GM12878 (cell line): ENCODE data around the gene LRRC2. TPM values are rescaled to one million over a fixed set of nuclear protein-coding genes. Genes with fewer than 3 reads are reported as not detected.

ENCODE experiments used
- ATAC-seq: fragments of 200-7000 bp; cut with Tn5 transposase; 3 replicates; pipeline ENCODE4 v1.9.1; 2020; ENCODE audit warnings: mild to moderate bottlenecking, moderate library complexity
- BruUV-seq: library from RNA; stranded (reverse); fragments of 400-500 nt; replicated peaks from 2 replicates; lab custom pipeline; 2021; lab: Mats Ljungman, UMichigan
- CTCF ChIA-PET: fragments of 300-600 bp; sonication (Branson Sonifier 250); formaldehyde crosslinking; extraction: SDS; loops from one replicate; lab custom pipeline; 2021; ENCODE audit warnings: inconsistent platforms; lab: Yijun Ruan, JAX
- POLR2A ChIA-PET: fragments of 350-600 bp; formaldehyde crosslinking; extraction: SDS; loops from one replicate; lab custom pipeline; 2021; ENCODE audit warnings: inconsistent platforms; lab: Charles Lee
- RAD21 ChIA-PET: fragments of 300-600 bp; sonication (Branson Sonifier 250); formaldehyde crosslinking; loops from one replicate; lab custom pipeline; 2023; ENCODE audit warnings: antibody characterized with exemption; ENCODE audit not compliant: unreplicated experiment; lab: Charles Lee
- SMC1A ChIA-PET: fragments of 300-600 bp; sonication (Branson Sonifier 250); formaldehyde crosslinking; loops from one replicate; lab custom pipeline; 2023; ENCODE audit not compliant: unreplicated experiment, uncharacterized antibody; lab: Charles Lee
- DNase-seq: peaks from one replicate; pipeline ENCODE4 v3.0.0-alpha.2; 2011; ENCODE audit warnings: low read depth, low spot score
- FAIRE-seq: peaks from 3 replicates; lab custom pipeline; 2011; peaks lifted over from hg19 to GRCh38; lab: Jason Lieb, UNC
- H2AFZ ChIP-seq: 2 replicates; pipeline ENCODE4 v1.6.0; 2011; ENCODE audit warnings: low read depth, low read length, control low read depth; ENCODE audit not compliant: control insufficient read depth
- H3K27ac ChIP-seq: 2 replicates; pipeline ENCODE4 v1.5.1; 2011; ENCODE audit warnings: control low read depth; ENCODE audit not compliant: control insufficient read depth, insufficient read depth
- H3K27me3 ChIP-seq, 2 experiments: replicated peaks in 1 of 2; 2 replicates each; pipeline versions ENCODE4 v1.6.0 to v1.6.1; 2011; ENCODE audit warnings: low read length in 1 of 2; ENCODE audit not compliant: control insufficient read depth in 2 of 2, insufficient read depth in 2 of 2
- H3K36me3 ChIP-seq, 2 experiments: 2 replicates each; pipeline ENCODE4 v1.5.1; 2011; ENCODE audit warnings: low read length in 1 of 2; ENCODE audit not compliant: control insufficient read depth in 2 of 2, insufficient read depth in 2 of 2
- H3K4me1 ChIP-seq: 2 replicates; pipeline ENCODE4 v1.6.1; 2011; ENCODE audit warnings: mild to moderate bottlenecking, low read length, moderate library complexity, mixed read lengths; ENCODE audit not compliant: control insufficient read depth, insufficient read depth
- H3K4me2 ChIP-seq: 2 replicates; pipeline ENCODE4 v1.6.0; 2011; ENCODE audit warnings: control low read depth; ENCODE audit not compliant: control insufficient read depth, insufficient read depth
- H3K4me3 ChIP-seq: fragments of 200-600 bp; sonication (generic); 2 replicates; pipeline ENCODE4 v1.5.1; 2016
- H3K79me2 ChIP-seq: 2 replicates; pipeline ENCODE4 v1.6.0; 2011; ENCODE audit warnings: low read length; ENCODE audit not compliant: control insufficient read depth, insufficient read depth
- H3K9ac ChIP-seq: 2 replicates; pipeline ENCODE4 v1.8.0; 2011; ENCODE audit warnings: low read length, control low read depth, mixed read lengths; ENCODE audit not compliant: control insufficient read depth, insufficient read depth
- H3K9me3 ChIP-seq: replicated peaks from 3 replicates; pipeline ENCODE4 v1.5.1; 2011; ENCODE audit warnings: mild to moderate bottlenecking, low read length; ENCODE audit not compliant: control insufficient read depth, insufficient read depth
- H4K20me1 ChIP-seq: 2 replicates; pipeline ENCODE4 v1.6.0; 2011; ENCODE audit not compliant: control insufficient read depth, insufficient read depth
- ESRRA ChIP-seq: IDR thresholded peaks from 2 replicates; pipeline ENCODE4 v1.6.1; 2012; ENCODE audit warnings: mild to moderate bottlenecking, low read length, improper control_type of control experiment
- FOXM1 ChIP-seq: IDR thresholded peaks from 2 replicates; pipeline ENCODE4 v1.6.1; 2012; ENCODE audit warnings: low read depth, mild to moderate bottlenecking, inconsistent platforms, low read length, moderate library complexity
- KAT2A ChIP-seq: conservative IDR thresholded peaks from 2 replicates; pipeline ENCODE4 v1.6.1; 2011; ENCODE audit warnings: low read depth, low read length; ENCODE audit not compliant: control insufficient read depth
- LARP7 ChIP-seq: fragments of 450-650 bp; IDR thresholded peaks from 2 replicates; pipeline ENCODE4 v1.6.1; 2017; ENCODE audit warnings: mild to moderate bottlenecking
- NFXL1 ChIP-seq: fragments of 450-650 bp; IDR thresholded peaks from 2 replicates; pipeline ENCODE4 v1.6.1; 2017; ENCODE audit warnings: antibody characterized with exemption, mild to moderate bottlenecking, borderline replicate concordance
- PAX5 ChIP-seq: IDR thresholded peaks from 2 replicates; pipeline ENCODE4 v1.6.1; 2011; ENCODE audit warnings: low read depth, low read length, borderline replicate concordance
- ZNF217 ChIP-seq: fragments of 450-650 bp; IDR thresholded peaks from 2 replicates; pipeline ENCODE4 v1.6.1; 2017; ENCODE audit warnings: antibody characterized with exemption, mild to moderate bottlenecking
- ZSCAN29 ChIP-seq: fragments of 450-650 bp; IDR thresholded peaks from 2 replicates; pipeline ENCODE4 v1.6.1; 2017; ENCODE audit warnings: mild to moderate bottlenecking, moderate library complexity
- WGBS: methylation state at CpG from one replicate; pipeline ENCODE4 v1.1.6; 2016; ENCODE audit warnings: low lambda C conversion rate; ENCODE audit not compliant: insufficient replicate concordance, insufficient coverage; ENCODE audit errors: missing lambda C conversion rate; 5-methylcytosine and 5-hydroxymethylcytosine counted together
- in situ Hi-C: fragments of 300-500 bp; cut with MboI; formaldehyde crosslinking; loops from 9 replicates; pipeline ENCODE4 v1.14.3; 2018; ENCODE audit warnings: mixed read lengths
- intact Hi-C: fragments of 100-400 bp; cut with micrococcal nuclease; formaldehyde crosslinking; loops from one replicate; pipeline ENCODE4 v1.14.2; 2022; ENCODE audit not compliant: unreplicated experiment
- polyA plus RNA-seq, 11 experiments: library from polyadenylated mRNA; depleted of rRNA in 4 of 11; unstranded in 6 of 11; stranded (reverse) in 5 of 11; fragments of >200 nt; fragmentation: Nextera tagmentation in 4 of 11; fragmentation: Illumina TruSeq in 1 of 11; extraction: Ambion mirVana in 4 of 11; extraction: Trizol in 1 of 11; gene quantifications; 1 replicate in 1 of 11; 2 replicates in 10 of 11; pipeline versions ENCODE4 v1.2.1 to v1.2.3, GENCODE V29; 2011 to 2016; ENCODE audit warnings: inconsistent platforms in 2 of 11, missing spikeins in 2 of 11, low read depth in 1 of 11
- total RNA-seq, 4 experiments: library from RNA; depleted of rRNA in 3 of 4; stranded (reverse); fragments of >200 nt in 3 of 4; fragmentation: Illumina TruSeq in 1 of 4; extraction: Trizol in 1 of 4; gene quantifications; 2 replicates each; pipeline versions ENCODE4 v1.2.1 to v1.2.3, GENCODE V29; 2013 to 2021
- TF ChIP-seq, protein P1 (sequence below): fragments of 450-650 bp; conservative IDR thresholded peaks from 2 replicates; pipeline ENCODE4 v1.6.1; 2017; ENCODE audit warnings: mild to moderate bottlenecking, moderate library complexity
- TF ChIP-seq, protein P2 (sequence below), 3 experiments: IDR thresholded peaks in 2 of 3; conservative IDR thresholded peaks in 1 of 3; 2 replicates each; pipeline ENCODE4 v1.5.1; 2011; ENCODE audit warnings: low read depth in 3 of 3, low read length in 3 of 3, mild to moderate bottlenecking in 3 of 3, control low read depth in 2 of 3, moderate library complexity in 2 of 3, inconsistent platforms in 1 of 3, mixed read lengths in 1 of 3; ENCODE audit not compliant: control insufficient read depth in 2 of 3, insufficient read depth in 1 of 3; ENCODE audit errors: extremely low read depth in 1 of 3

LRRC2 gene
- total and polyA plus RNA-seq, 10 of the 15 experiments (the other 5 are each of a cell fraction or from before 2014, with no cell fraction given), result not detected

DNA sequence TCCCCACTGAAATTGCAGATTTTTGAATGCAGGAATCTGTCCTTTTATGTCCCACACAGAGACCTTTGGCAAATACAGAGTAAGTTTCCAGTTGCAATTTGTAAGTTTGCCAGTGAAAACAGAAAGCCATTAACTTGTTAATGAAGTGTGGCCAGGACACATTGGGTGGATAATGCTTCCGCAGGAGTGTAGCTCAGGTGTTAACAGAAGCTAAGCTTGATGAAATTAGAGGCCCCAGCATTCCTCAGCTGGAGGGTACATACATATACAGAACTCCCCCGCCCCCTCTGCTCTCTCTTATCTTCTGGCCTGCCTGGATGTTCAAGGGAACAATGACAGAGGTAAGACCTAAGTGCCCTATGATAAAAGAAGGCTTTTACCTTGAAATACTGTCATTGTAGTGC, 8.1 kb upstream of the LRRC2 start (continued):
- TF ChIP-seq, protein P1, sequence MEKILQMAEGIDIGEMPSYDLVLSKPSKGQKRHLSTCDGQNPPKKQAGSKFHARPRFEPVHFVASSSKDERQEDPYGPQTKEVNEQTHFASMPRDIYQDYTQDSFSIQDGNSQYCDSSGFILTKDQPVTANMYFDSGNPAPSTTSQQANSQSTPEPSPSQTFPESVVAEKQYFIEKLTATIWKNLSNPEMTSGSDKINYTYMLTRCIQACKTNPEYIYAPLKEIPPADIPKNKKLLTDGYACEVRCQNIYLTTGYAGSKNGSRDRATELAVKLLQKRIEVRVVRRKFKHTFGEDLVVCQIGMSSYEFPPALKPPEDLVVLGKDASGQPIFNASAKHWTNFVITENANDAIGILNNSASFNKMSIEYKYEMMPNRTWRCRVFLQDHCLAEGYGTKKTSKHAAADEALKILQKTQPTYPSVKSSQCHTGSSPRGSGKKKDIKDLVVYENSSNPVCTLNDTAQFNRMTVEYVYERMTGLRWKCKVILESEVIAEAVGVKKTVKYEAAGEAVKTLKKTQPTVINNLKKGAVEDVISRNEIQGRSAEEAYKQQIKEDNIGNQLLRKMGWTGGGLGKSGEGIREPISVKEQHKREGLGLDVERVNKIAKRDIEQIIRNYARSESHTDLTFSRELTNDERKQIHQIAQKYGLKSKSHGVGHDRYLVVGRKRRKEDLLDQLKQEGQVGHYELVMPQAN, result no peak

DNA sequence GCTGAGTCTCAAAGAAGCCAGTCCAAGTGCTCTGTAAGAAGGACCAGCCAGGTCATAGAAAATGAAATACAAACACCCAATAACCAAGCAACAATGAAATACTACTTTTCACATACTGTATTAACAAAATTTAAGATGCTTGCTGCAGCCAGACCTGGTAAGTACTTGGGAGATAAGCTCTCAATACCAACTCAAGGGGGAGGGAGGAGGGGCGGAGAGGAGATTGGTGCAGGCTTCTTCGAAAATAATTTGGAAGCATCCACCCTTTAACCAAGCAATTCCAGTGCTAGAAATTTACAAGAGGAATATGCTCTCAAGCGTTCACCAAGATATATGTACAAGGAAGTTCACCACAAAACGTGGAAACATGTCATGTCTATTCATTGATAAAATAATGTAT, 7.6 kb upstream of the LRRC2 start:
- Histone ChIP-seq H4K20me1 (no peaks in the 10 kb centered on the region), H3K4me3 (no peak overlapping the region), H2AFZ (no peak overlapping the region), H3K9ac (no peak overlapping the region), H3K27ac (no peak overlapping the region), H3K9me3 (no peaks in the 10 kb centered on the region; the same call in 2 of the 3 replicates), H3K79me2 (no peaks in the 10 kb centered on the region), H3K4me2 (no peak overlapping the region), H3K27me3 (peaks cover 0 to 3% of the 10 kb centered on the region in 2 experiments; a peak in 1 of 4 replicates), H3K4me1 (no peaks in the 10 kb centered on the region), H3K36me3 (no peaks in the 10 kb centered on the region)
- no peak for DNase-seq
- ChIA-PET RAD21 (no interaction called here), CTCF (interaction anchor here (1.6 kb wide), 1 partner anchor 85 kb away, joined by 3 read pairs; no protein-coding TSS in a partner anchor), SMC1A (no interaction called here), POLR2A (no interaction called here)
- WGBS, result 18% methylated on average over 4 of the region's 4 CpGs
- TF ChIP-seq ESRRA (no peak), LARP7 (no peak), KAT2A (no peak), ZNF217 (no peak), PAX5 (no peak), ZSCAN29 (no peak), FOXM1 (no peak), NFXL1 (no peak)
- TF ChIP-seq, protein P2, sequence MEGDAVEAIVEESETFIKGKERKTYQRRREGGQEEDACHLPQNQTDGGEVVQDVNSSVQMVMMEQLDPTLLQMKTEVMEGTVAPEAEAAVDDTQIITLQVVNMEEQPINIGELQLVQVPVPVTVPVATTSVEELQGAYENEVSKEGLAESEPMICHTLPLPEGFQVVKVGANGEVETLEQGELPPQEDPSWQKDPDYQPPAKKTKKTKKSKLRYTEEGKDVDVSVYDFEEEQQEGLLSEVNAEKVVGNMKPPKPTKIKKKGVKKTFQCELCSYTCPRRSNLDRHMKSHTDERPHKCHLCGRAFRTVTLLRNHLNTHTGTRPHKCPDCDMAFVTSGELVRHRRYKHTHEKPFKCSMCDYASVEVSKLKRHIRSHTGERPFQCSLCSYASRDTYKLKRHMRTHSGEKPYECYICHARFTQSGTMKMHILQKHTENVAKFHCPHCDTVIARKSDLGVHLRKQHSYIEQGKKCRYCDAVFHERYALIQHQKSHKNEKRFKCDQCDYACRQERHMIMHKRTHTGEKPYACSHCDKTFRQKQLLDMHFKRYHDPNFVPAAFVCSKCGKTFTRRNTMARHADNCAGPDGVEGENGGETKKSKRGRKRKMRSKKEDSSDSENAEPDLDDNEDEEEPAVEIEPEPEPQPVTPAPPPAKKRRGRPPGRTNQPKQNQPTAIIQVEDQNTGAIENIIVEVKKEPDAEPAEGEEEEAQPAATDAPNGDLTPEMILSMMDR (IDR thresholded peaks at IDR 0.05 in 2 of 3, conservative IDR thresholded peaks at IDR 0.05 in 1 of 3; ENCODE audit: control insufficient read depth in 2 of 3, extremely low read depth in 1 of 3, insufficient read depth in 1 of 3, low read depth in 3 of 3, low read length in 3 of 3), result no peak
- BruUV-seq, result no TSS peak
- ATAC-seq, result no peak
- intact Hi-C loops (no loop called here), in situ Hi-C loops (no loop called here)
- FAIRE-seq, result no peak
